PC-3 (cell line): ENCODE results near the gene LAMB4. TPM values are rescaled to one million over a fixed set of nuclear protein-coding genes. Genes with fewer than 3 reads are reported as not detected.

ENCODE experiments used
- ATAC-seq: fragments of 200-7000 bp; cut with Tn5 transposase; 2 replicates; pipeline ENCODE4 v1.9.1; 2020; ENCODE audit warnings: mild to moderate bottlenecking, moderate library complexity
- BruUV-seq: library from RNA; stranded (reverse); fragments of 400-500 nt; replicated peaks from 2 replicates; lab custom pipeline; 2021; lab: Mats Ljungman, UMichigan
- CTCF ChIA-PET: fragments of 300-600 bp; sonication (Branson Sonifier 250); formaldehyde crosslinking; loops from one replicate; lab custom pipeline; 2022; ENCODE audit warnings: antibody characterized with exemption; lab: Charles Lee
- POLR2A ChIA-PET: fragments of 300-600 bp; sonication (Branson Sonifier 250); formaldehyde crosslinking; loops from one replicate; lab custom pipeline; 2022; ENCODE audit warnings: antibody characterized with exemption; ENCODE audit not compliant: unreplicated experiment; lab: Charles Lee
- DNase-seq: peaks from one replicate; pipeline ENCODE4 v3.0.0-alpha.2; 2015
- H2AFZ ChIP-seq: fragments of 300-600 bp; sonication (generic); 2 replicates; pipeline ENCODE4 v1.6.0; 2016; ENCODE audit warnings: antibody characterized with exemption, low read length
- H3F3A ChIP-seq: fragments of 300-600 bp; sonication (generic); one replicate; pipeline ENCODE4 v1.6.0; 2017; ENCODE audit warnings: antibody characterized with exemption, low read length, control low read depth, mild to moderate bottlenecking; ENCODE audit not compliant: unreplicated experiment
- H3K27ac ChIP-seq: fragments of 300-600 bp; sonication (generic); 2 replicates; pipeline ENCODE4 v1.5.1; 2016; ENCODE audit warnings: mild to moderate bottlenecking, low read length
- H3K27me3 ChIP-seq: fragments of 300-600 bp; sonication (generic); 2 replicates; pipeline ENCODE4 v1.6.1; 2016; ENCODE audit warnings: low read length, mixed read lengths
- H3K36me3 ChIP-seq: fragments of 300-600 bp; sonication (generic); 2 replicates; pipeline ENCODE4 v1.6.1; 2016; ENCODE audit warnings: low read depth, mixed run types, low read length, mixed read lengths
- H3K4me1 ChIP-seq: fragments of 300-600 bp; sonication (generic); 2 replicates; pipeline ENCODE4 v1.5.1; 2016; ENCODE audit warnings: low read length; ENCODE audit not compliant: insufficient read depth
- H3K4me2 ChIP-seq: fragments of 300-600 bp; sonication (generic); 2 replicates; pipeline ENCODE4 v1.6.0; 2016; ENCODE audit warnings: low read length
- H3K4me3 ChIP-seq: fragments of 300-600 bp; sonication (generic); 2 replicates; pipeline ENCODE4 v1.5.1; 2016; ENCODE audit warnings: mild to moderate bottlenecking, low read length, mixed read lengths
- H3K79me2 ChIP-seq: fragments of 300-600 bp; sonication (generic); 2 replicates; pipeline ENCODE4 v1.6.1; 2017; ENCODE audit warnings: low read length, mixed read lengths
- H3K9ac ChIP-seq: fragments of 300-600 bp; sonication (generic); 2 replicates; pipeline ENCODE4 v1.6.0; 2016; ENCODE audit warnings: mild to moderate bottlenecking, low read length
- H3K9me2 ChIP-seq: fragments of 300-600 bp; sonication (generic); replicated peaks from 2 replicates; pipeline ENCODE4 v1.6.1; 2016; ENCODE audit warnings: mixed run types, low read length, mixed read lengths
- H3K9me3 ChIP-seq: fragments of 300-600 bp; sonication (generic); 2 replicates; pipeline ENCODE4 v1.6.1; 2016; ENCODE audit warnings: low read length, mixed read lengths
- H4K20me1 ChIP-seq: fragments of 300-600 bp; sonication (generic); 2 replicates; pipeline ENCODE4 v1.6.1; 2016; ENCODE audit warnings: low read length, mixed read lengths
- CTCF ChIP-seq: fragments of 300-600 bp; sonication (generic); conservative IDR thresholded peaks from 2 replicates; pipeline ENCODE4 v1.5.1; 2017; ENCODE audit warnings: antibody characterized with exemption, low read depth, mild to moderate bottlenecking, low read length
- EZH2 ChIP-seq: fragments of 300-600 bp; sonication (generic); IDR thresholded peaks from one replicate; pipeline ENCODE4 v1.6.1; 2017; ENCODE audit warnings: antibody characterized with exemption, mild to moderate bottlenecking, low read length; ENCODE audit not compliant: unreplicated experiment
- EZH2phosphoT487 ChIP-seq: fragments of 300-600 bp; sonication (generic); IDR thresholded peaks from 2 replicates; pipeline ENCODE4 v1.6.1; 2018; ENCODE audit warnings: mild to moderate bottlenecking, antibody characterized with exemption, low read length, borderline replicate concordance
- intact Hi-C: fragments of 100-400 bp; cut with micrococcal nuclease; formaldehyde crosslinking; loops from 2 replicates; pipeline ENCODE4 v1.9.0; 2023
- total RNA-seq: library from RNA; depleted of rRNA; stranded (reverse); fragments of >200 nt; gene quantifications from 2 replicates; pipeline ENCODE4 v1.2.3, GENCODE V29; 2014

The LAMB4 gene
- total RNA-seq, 1 experiment from 2014 or later, result 0.04 TPM

- Histone ChIP-seq H3K9me3 (no peaks in the 10 kb centered on the region), H3K4me2 (no peak overlapping the region), H2AFZ (no peak overlapping the region), H3K4me3 (no peak overlapping the region), H3K79me2 (no peaks in the 10 kb centered on the region), H4K20me1 (no peaks in the 10 kb centered on the region), H3K36me3 (no peaks in the 10 kb centered on the region), H3K4me1 (peaks cover 4% of the 10 kb centered on the region; the same call in 1 of the 2 replicates), H3K9ac (no peak overlapping the region), H3F3A (no peaks in the 10 kb centered on the region), H3K27me3 (no peaks in the 10 kb centered on the region), H3K27ac (no peak overlapping the region), H3K9me2 (no peaks in the 10 kb centered on the region)
- POLR2A ChIA-PET, result no interaction called here
- no peak for ATAC-seq
- no peak for TF ChIP-seq EZH2phosphoT487
- no TSS peak for BruUV-seq
- intact Hi-C loops, result no loop called here
- no peak for DNase-seq
- CTCF ChIA-PET, result no interaction called here
These were observed 74.5 kb downstream of the LAMB4 start for GRCh38 chr7:108055611-108056021.

GRCh38 chr7:108054537-108054936, 75.6 kb downstream of the LAMB4 start:
- DNase-seq, result peak; percentile 54
- no peaks in the 10 kb centered on the region for H3F3A ChIP-seq

GRCh38 chr7:108053250-108053649, 76.9 kb downstream of the LAMB4 start:
- Histone ChIP-seq H3K27me3 (no peaks in the 10 kb centered on the region), H3K4me1 (peaks cover 4% of the 10 kb centered on the region; the same call in 1 of the 2 replicates), H2AFZ (no peak overlapping the region), H3K79me2 (no peaks in the 10 kb centered on the region), H3K4me3 (no peak overlapping the region), H4K20me1 (no peaks in the 10 kb centered on the region), H3F3A (no peaks in the 10 kb centered on the region), H3K4me2 (no peak overlapping the region), H3K9me3 (no peaks in the 10 kb centered on the region), H3K36me3 (no peaks in the 10 kb centered on the region), H3K9me2 (no peaks in the 10 kb centered on the region), H3K27ac (no peak overlapping the region), H3K9ac (no peak overlapping the region)
- ChIA-PET POLR2A (no interaction called here), CTCF (no interaction called here)
- no TSS peak for BruUV-seq
- intact Hi-C loops, result no loop called here
- DNase-seq (no peak), ATAC-seq (no peak)
- TF ChIP-seq CTCF, result no peak
- no peak for TF ChIP-seq EZH2phosphoT487
- TF ChIP-seq EZH2, result no peak

More at GRCh38 chr7:108054537-108054936, 75.6 kb downstream of the LAMB4 start:
- no peak overlapping the region for H3K4me2 ChIP-seq
- ChIA-PET CTCF (no interaction called here), POLR2A (no interaction called here)
- no peak overlapping the region for H3K27ac ChIP-seq
- peak; percentile 91 for ATAC-seq
- H3K79me2 ChIP-seq, result no peaks in the 10 kb centered on the region
- no peaks in the 10 kb centered on the region for H4K20me1 ChIP-seq
- peaks cover 4% of the 10 kb centered on the region; the same call in 1 of the 2 replicates for H3K4me1 ChIP-seq
- H3K36me3 ChIP-seq, result no peaks in the 10 kb centered on the region
- no peaks in the 10 kb centered on the region for H3K9me2 ChIP-seq
- BruUV-seq, result no TSS peak
- H3K9ac ChIP-seq, result no peak overlapping the region
- TF ChIP-seq EZH2phosphoT487, result no peak
- no peak for TF ChIP-seq EZH2
- no peak for TF ChIP-seq CTCF
- intact Hi-C loops, result no loop called here
- no peak overlapping the region for H2AFZ ChIP-seq
- H3K27me3 ChIP-seq, result no peaks in the 10 kb centered on the region
- no peaks in the 10 kb centered on the region for H3K9me3 ChIP-seq
- no peak overlapping the region for H3K4me3 ChIP-seq
